Uterus (tissue), 4 donors: ENCODE results near the gene ADAMTSL2. TPM values are rescaled to one million over a fixed set of nuclear protein-coding genes. Genes with fewer than 3 reads are reported as not detected.

Source experiments
- DNase-seq, 2 donors: peaks; one replicate each; pipeline ENCODE4 v3.0.0-alpha.2; 2019 to 2020
- H3K27ac ChIP-seq, 2 donors: fragments of 200-600 bp; sonication (generic); 1 replicate in 1 of 2; 2 replicates in 1 of 2; pipeline ENCODE4 v1.5.1; 2016 to 2018
- H3K27me3 ChIP-seq, 2 donors: fragments of 200-600 bp; sonication (generic); one replicate each; pipeline ENCODE4 v1.5.1; 2018 to 2019; ENCODE audit warnings: control low read depth in 1 of 2
- H3K36me3 ChIP-seq, 2 donors: fragments of 200-600 bp; sonication (generic); one replicate each; pipeline ENCODE4 v1.5.1; 2019; ENCODE audit warnings: control low read depth in 1 of 2
- H3K4me1 ChIP-seq, 2 donors: fragments of 200-600 bp; sonication (generic); one replicate each; pipeline ENCODE4 v1.5.1; 2018 to 2019; ENCODE audit warnings: control low read depth in 1 of 2
- H3K4me3 ChIP-seq, 2 donors: fragments of 200-600 bp; sonication (generic); 1 replicate in 1 of 2; 2 replicates in 1 of 2; pipeline ENCODE4 v1.5.1; 2018 to 2019; ENCODE audit warnings: mild to moderate bottlenecking in 1 of 2
- H3K9me3 ChIP-seq, 2 donors: fragments of 200-600 bp; sonication (generic); one replicate each; pipeline ENCODE4 v1.5.1; 2019; ENCODE audit warnings: control low read depth in 1 of 2
- POLR2A ChIP-seq, 2 donors: fragments of 450-650 bp; IDR thresholded peaks; one replicate each; pipeline ENCODE4 v1.6.1; 2016; ENCODE audit warnings: antibody characterized with exemption in 2 of 2, mild to moderate bottlenecking in 1 of 2, moderate library complexity in 1 of 2
- intact Hi-C: fragments of 100-400 bp; cut with DNase I; formaldehyde crosslinking; loops from one replicate; pipeline ENCODE4 v1.15.1; 2023; ENCODE audit warnings: low total_unique reads
- total RNA-seq, 4 donors: library from RNA; depleted of rRNA in 3 of 4; stranded (reverse); fragments of >200 nt in 3 of 4; gene quantifications; one replicate each; pipeline versions ENCODE4 v1.1.0 to v1.2.4, GENCODE V29; 2014 to 2023
- TF ChIP-seq, protein P1 (sequence below), 4 experiments: fragments of 200-600 bp in 2 of 4; fragments of 450-650 bp in 2 of 4; sonication (generic) in 2 of 4; IDR thresholded peaks; one replicate each; pipeline ENCODE4 v1.5.1; 2016 to 2019; ENCODE audit warnings: antibody characterized with exemption in 4 of 4, mild to moderate bottlenecking in 2 of 4, moderate library complexity in 1 of 4
- donor health status: DM: yes; HTN: yes; CAD: no.

The ADAMTSL2 gene
- total RNA-seq, 4 donors from 2014 or later: 0.26 to 3.0 (median 2.4) TPM; not detected in 1

DNA sequence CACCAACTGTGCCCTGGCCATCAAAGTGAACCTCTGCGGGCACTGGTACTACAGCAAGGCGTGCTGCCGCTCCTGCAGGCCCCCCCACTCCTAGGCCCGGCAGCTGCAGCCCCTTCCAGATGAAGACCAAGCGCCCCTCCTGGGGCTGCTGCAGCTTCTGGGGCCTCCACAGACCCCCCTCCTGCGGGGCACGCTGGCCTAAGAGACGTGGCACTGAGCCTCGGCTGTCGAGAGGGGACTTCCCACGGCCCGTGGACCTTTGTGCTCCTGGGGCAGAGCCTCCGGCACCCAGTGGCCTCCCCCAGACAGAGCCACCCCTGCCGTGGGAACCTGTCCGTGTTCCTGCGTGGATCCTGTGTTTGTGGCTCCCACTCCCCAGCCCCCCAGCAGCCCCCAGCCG is 40.3 kb downstream of the ADAMTSL2 start:
- intact Hi-C loops: no loop called here
- no peak for DNase-seq
- Histone ChIP-seq H3K4me1 (no peaks in the 10 kb centered on the region), H3K4me3 (no peak overlapping the region), H3K27ac (no peak overlapping the region), H3K27me3 (no peaks in the 10 kb centered on the region), H3K36me3 (no peaks in the 10 kb centered on the region), H3K9me3 (no peaks in the 10 kb centered on the region)
- TF ChIP-seq, protein P1, sequence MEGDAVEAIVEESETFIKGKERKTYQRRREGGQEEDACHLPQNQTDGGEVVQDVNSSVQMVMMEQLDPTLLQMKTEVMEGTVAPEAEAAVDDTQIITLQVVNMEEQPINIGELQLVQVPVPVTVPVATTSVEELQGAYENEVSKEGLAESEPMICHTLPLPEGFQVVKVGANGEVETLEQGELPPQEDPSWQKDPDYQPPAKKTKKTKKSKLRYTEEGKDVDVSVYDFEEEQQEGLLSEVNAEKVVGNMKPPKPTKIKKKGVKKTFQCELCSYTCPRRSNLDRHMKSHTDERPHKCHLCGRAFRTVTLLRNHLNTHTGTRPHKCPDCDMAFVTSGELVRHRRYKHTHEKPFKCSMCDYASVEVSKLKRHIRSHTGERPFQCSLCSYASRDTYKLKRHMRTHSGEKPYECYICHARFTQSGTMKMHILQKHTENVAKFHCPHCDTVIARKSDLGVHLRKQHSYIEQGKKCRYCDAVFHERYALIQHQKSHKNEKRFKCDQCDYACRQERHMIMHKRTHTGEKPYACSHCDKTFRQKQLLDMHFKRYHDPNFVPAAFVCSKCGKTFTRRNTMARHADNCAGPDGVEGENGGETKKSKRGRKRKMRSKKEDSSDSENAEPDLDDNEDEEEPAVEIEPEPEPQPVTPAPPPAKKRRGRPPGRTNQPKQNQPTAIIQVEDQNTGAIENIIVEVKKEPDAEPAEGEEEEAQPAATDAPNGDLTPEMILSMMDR (IDR thresholded peaks at IDR 0.05): no peak
- no peak for TF ChIP-seq POLR2A (IDR thresholded peaks at IDR 0.05)

DNA sequence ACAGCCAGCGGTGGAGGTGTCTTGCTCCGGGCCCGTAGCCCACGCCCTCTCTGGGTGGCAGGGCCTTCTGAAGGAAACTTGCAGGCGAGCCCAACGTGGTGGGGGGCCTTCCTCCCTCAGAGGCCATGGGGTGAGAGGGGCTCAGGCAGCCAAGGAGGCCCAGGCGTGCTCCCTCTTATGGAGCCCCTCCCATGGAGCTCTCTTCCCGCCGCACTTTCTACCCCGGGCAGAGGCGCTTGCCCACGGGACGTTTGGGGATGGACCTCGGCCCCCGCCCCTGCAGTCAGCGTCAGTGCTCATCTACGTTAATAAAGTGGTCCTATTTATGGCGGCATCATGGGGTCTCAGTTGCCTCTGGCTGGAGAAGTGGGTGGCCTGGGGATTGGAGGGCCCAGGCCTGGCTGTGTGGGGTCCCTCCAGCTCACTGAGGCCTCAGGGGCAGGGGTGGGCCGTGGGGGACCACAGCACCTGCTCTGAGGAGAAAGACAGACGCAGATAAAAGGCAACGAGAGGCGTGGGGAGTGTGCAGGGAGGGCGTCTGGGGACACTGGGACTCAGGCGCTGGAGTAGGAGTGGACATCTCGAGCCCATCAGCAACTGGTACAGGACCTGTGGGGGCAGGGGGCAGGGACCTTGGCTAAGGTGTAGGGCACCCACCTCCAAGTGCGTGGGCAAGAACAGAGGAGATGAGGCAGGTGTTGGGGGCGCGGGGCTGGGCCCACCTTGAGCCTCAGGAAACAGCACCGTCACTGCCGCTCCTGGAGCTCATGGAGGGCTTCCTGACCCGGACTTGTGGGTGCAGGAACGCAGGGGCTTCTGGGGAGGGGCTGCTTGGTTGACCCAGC is 40.9 kb downstream of the ADAMTSL2 start:
- no peaks in the 10 kb centered on the region for H3K4me1 ChIP-seq
- no peak overlapping the region for H3K4me3 ChIP-seq
- no peaks in the 10 kb centered on the region for H3K36me3 ChIP-seq
- intact Hi-C loops: no loop called here
- no peak for TF ChIP-seq POLR2A (IDR thresholded peaks at IDR 0.05)
- TF ChIP-seq, protein P1 (IDR thresholded peaks at IDR 0.05): no peak
- no peaks in the 10 kb centered on the region for H3K27me3 ChIP-seq
- peak in 1 of 2 donors; percentile 15 for DNase-seq
- H3K27ac ChIP-seq: no peak overlapping the region
- no peaks in the 10 kb centered on the region for H3K9me3 ChIP-seq

DNA sequence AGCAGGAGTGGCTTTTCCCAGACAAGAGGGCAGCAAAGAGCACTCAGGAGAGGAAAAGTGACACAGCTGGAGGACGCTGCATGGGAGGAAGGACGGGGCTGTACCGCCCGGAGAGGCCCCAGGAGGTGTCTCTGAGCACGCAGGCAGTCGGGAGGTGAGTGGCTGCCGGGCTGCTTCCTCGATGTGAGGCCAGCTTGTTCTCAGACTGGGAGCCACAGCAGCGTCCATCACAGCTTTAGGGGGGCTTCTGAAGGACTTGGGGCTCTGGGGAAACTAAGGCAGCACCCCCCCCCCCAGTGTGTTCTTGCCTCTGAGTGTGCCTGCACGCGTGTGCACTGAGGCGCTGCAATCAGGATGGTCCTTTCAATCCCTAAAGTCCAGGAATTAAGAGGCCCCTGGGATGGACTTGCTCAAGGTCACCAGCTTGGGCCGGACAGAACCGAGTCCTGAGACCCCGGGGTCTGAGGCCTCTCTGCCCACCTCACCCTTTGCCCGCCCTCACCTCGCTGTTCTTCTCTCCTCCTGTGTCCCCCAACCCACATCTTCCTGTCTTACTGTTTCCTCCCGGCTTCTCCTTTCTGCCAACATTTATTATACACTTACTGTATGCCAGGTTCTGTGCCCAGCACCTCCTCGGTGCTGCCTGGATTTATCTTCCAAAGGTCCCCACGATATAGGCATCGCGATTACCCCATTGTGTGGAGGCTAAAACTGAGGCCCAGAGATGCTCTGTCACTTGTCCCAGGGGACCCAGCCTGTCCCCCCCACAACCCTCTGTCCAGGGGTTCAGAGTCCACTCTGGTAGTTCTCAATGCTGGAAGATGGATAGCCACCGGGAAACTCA is 41.7 kb downstream of the ADAMTSL2 start:
- intact Hi-C loops: no loop called here
- H3K4me1 ChIP-seq: no peaks in the 10 kb centered on the region
- no peaks in the 10 kb centered on the region for H3K9me3 ChIP-seq
- H3K4me3 ChIP-seq: peak overlapping the region in 1 of 2 donors; percentile 21
- TF ChIP-seq, protein P1 (IDR thresholded peaks at IDR 0.05): no peak
- no peak for TF ChIP-seq POLR2A (IDR thresholded peaks at IDR 0.05)
- DNase-seq: no peak
- H3K27ac ChIP-seq: peak overlapping the region in 1 of 2 donors; percentile 33
- no peaks in the 10 kb centered on the region for H3K27me3 ChIP-seq
- H3K36me3 ChIP-seq: no peaks in the 10 kb centered on the region

GRCh38 chr9:133576875-133577736 is 42.6 kb downstream of the ADAMTSL2 start:
- DNase-seq: peak; percentile 24 to 65
- Histone ChIP-seq H3K4me3 (peak overlapping the region in 1 of 2 donors; percentile 21), H3K27ac (peak overlapping the region in 1 of 2 donors; percentile 33), H3K4me1 (no peaks in the 10 kb centered on the region), H3K27me3 (no peaks in the 10 kb centered on the region), H3K36me3 (no peaks in the 10 kb centered on the region), H3K9me3 (no peaks in the 10 kb centered on the region)
- TF ChIP-seq, protein P1 (IDR thresholded peaks at IDR 0.05): no peak
- TF ChIP-seq POLR2A (IDR thresholded peaks at IDR 0.05): no peak
- intact Hi-C loops: no loop called here
